Ovary (tissue), 9 donors: ENCODE data around the gene CAMKMT. TPM values are rescaled to one million over a fixed set of nuclear protein-coding genes. Genes with fewer than 3 reads are reported as not detected.
"Not testable (repeated sequence)": the region's sequence is repeated elsewhere in the genome, so short reads cannot be mapped to it uniquely, and the experiment has no call there.

ENCODE experiments used
- DNase-seq, 5 donors: peaks; one replicate each; pipeline ENCODE4 v3.0.0-alpha.2; 2019 to 2020
- H3K27ac ChIP-seq, 2 donors: fragments of 200-600 bp; one replicate each; pipeline versions ENCODE4 v1.5.1 to v1.8.0; 2019 to 2022
- H3K27me3 ChIP-seq: fragments of 200-600 bp; one replicate; pipeline ENCODE4 v1.8.0; 2022
- H3K36me3 ChIP-seq: fragments of 200-600 bp; sonication (generic); one replicate; pipeline ENCODE4 v1.5.1; 2019
- H3K4me1 ChIP-seq: one replicate; pipeline ENCODE4 v1.8.1; 2013; ENCODE audit warnings: mild to moderate bottlenecking, moderate library complexity; ENCODE audit not compliant: insufficient read depth
- H3K4me3 ChIP-seq: fragments of 200-600 bp; sonication (generic); one replicate; pipeline ENCODE4 v1.5.1; 2017
- H3K9me3 ChIP-seq, 2 donors: fragments of 200-600 bp in 1 of 2; sonication (generic) in 1 of 2; one replicate each; pipeline versions ENCODE4 v1.5.1 to v1.8.1; 2013 to 2019; ENCODE audit warnings: mild to moderate bottlenecking in 1 of 2, moderate library complexity in 1 of 2
- CTCF ChIP-seq, 3 donors: fragments of 450-650 bp in 2 of 3; fragments of 200-600 bp in 1 of 3; IDR thresholded peaks; one replicate each; pipeline versions ENCODE4 v1.5.1 to v1.8.0; 2016 to 2022; ENCODE audit warnings: antibody characterized with exemption in 3 of 3, mild to moderate bottlenecking in 1 of 3
- EP300 ChIP-seq: sonication (generic); formaldehyde crosslinking; IDR thresholded peaks from one replicate; pipeline ENCODE4 v1.6.1; 2017; ENCODE audit warnings: antibody characterized with exemption
- POLR2A ChIP-seq: fragments of 450-650 bp; IDR thresholded peaks from one replicate; pipeline ENCODE4 v1.6.1; 2017; ENCODE audit warnings: antibody characterized with exemption, mild to moderate bottlenecking, moderate library complexity
- WGBS, 3 donors: extraction: QIAGEN DNeasy Blood & Tissue Kit in 1 of 3; methylation state at CpG; one replicate each; pipeline versions ENCODE4 v1.1.5 to v1.1.7; 2013 to 2017; 5-methylcytosine and 5-hydroxymethylcytosine counted together
- intact Hi-C, 4 donors: fragments of 100-400 bp; cut with DNase I; formaldehyde crosslinking; loops; one replicate each; pipeline versions ENCODE4 v1.11.0 to v1.15.1; 2022 to 2023
- polyA plus RNA-seq, 2 donors: library from polyadenylated mRNA; stranded (reverse); fragments of 200-250 nt in 1 of 2; fragments of 350-450 nt in 1 of 2; fragmentation: Illumina TruSeq in 1 of 2; extraction: RNeasy Lipid Tissue Mini Kit (QIAGEN cat#74804) in 1 of 2; gene quantifications; one replicate each; pipeline ENCODE4 v1.2.3, GENCODE V29; 2013 to 2014
- total RNA-seq, 7 donors: library from RNA; depleted of rRNA in 2 of 7; stranded (reverse); fragments of >200 nt in 2 of 7; fragmentation: NEBNext Ultra II Directional in 3 of 7; extraction: Animal tissue kit (Norgen Biotek cat#: 25700) in 3 of 7; gene quantifications; one replicate each; pipeline versions ENCODE4 v1.1.0 to v1.2.4, GENCODE V29; 2016 to 2023
- donor health status: DM: no; HTN: no; CAD: no; lungs with moderate emphysema.
- donor health status: DM: no; HTN: no; CAD: no.
- donor health status: Bipolar disorder and iron deficiency.
- donor health status: DM: yes; HTN: yes; CAD: no.
- donor health status: DM: no; HTN: no; CAD: no.
- donor health status: DM: yes; HTN: yes; CAD: no.

CAMKMT gene
- total and polyA plus RNA-seq, 9 donors = 3.5 to 10.7 (median 8.9) TPM

- no peak overlapping the region for H3K4me3 ChIP-seq
- no peak for DNase-seq
- H3K27me3 ChIP-seq = no peaks in the 10 kb centered on the region
- H3K36me3 ChIP-seq = no peaks in the 10 kb centered on the region
- no peaks in the 10 kb centered on the region for H3K4me1 ChIP-seq
- no peaks in the 10 kb centered on the region for H3K9me3 ChIP-seq
- no peak overlapping the region for H3K27ac ChIP-seq
- no peak for TF ChIP-seq POLR2A
- TF ChIP-seq CTCF (IDR thresholded peaks at IDR 0.05) = no peak
- TF ChIP-seq EP300 = no peak
- intact Hi-C loops = no loop called here
Measured at GRCh38 chr2:44369392-44369791, 7.6 kb downstream of the CAMKMT start.

GRCh38 chr2:44371445-44371844 is 9.7 kb downstream of the CAMKMT start:
- Histone ChIP-seq H3K27ac (no peak overlapping the region), H3K9me3 (no peaks in the 10 kb centered on the region), H3K4me3 (no peak overlapping the region), H3K36me3 (no peaks in the 10 kb centered on the region), H3K27me3 (no peaks in the 10 kb centered on the region), H3K4me1 (no peaks in the 10 kb centered on the region)
- intact Hi-C loops = no loop called here
- TF ChIP-seq CTCF (IDR thresholded peaks at IDR 0.05) = no peak
- no peak for TF ChIP-seq POLR2A
- TF ChIP-seq EP300 = no peak
- no peak for DNase-seq

GRCh38 chr2:44372246-44372645 is 10.5 kb downstream of the CAMKMT start:
- Histone ChIP-seq H3K4me1 (no peaks in the 10 kb centered on the region), H3K9me3 (no peaks in the 10 kb centered on the region), H3K27ac (no peak overlapping the region), H3K4me3 (no peak overlapping the region), H3K27me3 (no peaks in the 10 kb centered on the region), H3K36me3 (no peaks in the 10 kb centered on the region)
- no peak for TF ChIP-seq CTCF (IDR thresholded peaks at IDR 0.05)
- no peak for TF ChIP-seq EP300
- TF ChIP-seq POLR2A = no peak
- WGBS, 3 donors = 90 to 95% (median 93%) methylated on average over 3 of the region's 3 CpGs
- DNase-seq = no peak
- intact Hi-C loops = no loop called here

- intact Hi-C loops = no loop called here
- TF ChIP-seq CTCF (IDR thresholded peaks at IDR 0.05) (no peak), EP300 (no peak), POLR2A (no peak)
Measured at GRCh38 chr2:44377486-44377885, 15.7 kb downstream of the CAMKMT start.

GRCh38 chr2:44385226-44385625 is 23.5 kb downstream of the CAMKMT start:
- H3K4me3 ChIP-seq, intact Hi-C loops, H3K4me1 ChIP-seq, H3K27ac ChIP-seq, H3K27me3 ChIP-seq, H3K9me3 ChIP-seq, H3K36me3 ChIP-seq, DNase-seq: not testable (repeated sequence)
- whole genome bisulfite sequencing, 3 donors = 86 to 95% (median 91%) methylated on average over 2 of the region's 2 CpGs

More at GRCh38 chr2:44377486-44377885, 15.7 kb downstream of the CAMKMT start:
- Histone ChIP-seq H3K27ac (no peak overlapping the region), H3K36me3 (no peaks in the 10 kb centered on the region), H3K27me3 (no peaks in the 10 kb centered on the region), H3K9me3 (no peaks in the 10 kb centered on the region), H3K4me1 (no peaks in the 10 kb centered on the region), H3K4me3 (no peak overlapping the region)
- no peak for DNase-seq
- 95 to 99% (median 97%) methylated on average over 2 of the region's 2 CpGs for WGBS, 3 donors
